Non-pigmented ciliary epithelial cell (primary cell): ENCODE results near the gene RDX.
A peak's percentile ranks its signal among the peaks of the same experiment; 100 is the strongest.
"Not testable (repeated sequence)": the region's sequence is repeated elsewhere in the genome, so short reads cannot be mapped to it uniquely, and the experiment has no call there.

Source experiments
- DNase-seq: peaks from one replicate; pipeline ENCODE4 v3.0.0-alpha.2; 2010; ENCODE audit warnings: low read depth

Gene RDX

DNA sequence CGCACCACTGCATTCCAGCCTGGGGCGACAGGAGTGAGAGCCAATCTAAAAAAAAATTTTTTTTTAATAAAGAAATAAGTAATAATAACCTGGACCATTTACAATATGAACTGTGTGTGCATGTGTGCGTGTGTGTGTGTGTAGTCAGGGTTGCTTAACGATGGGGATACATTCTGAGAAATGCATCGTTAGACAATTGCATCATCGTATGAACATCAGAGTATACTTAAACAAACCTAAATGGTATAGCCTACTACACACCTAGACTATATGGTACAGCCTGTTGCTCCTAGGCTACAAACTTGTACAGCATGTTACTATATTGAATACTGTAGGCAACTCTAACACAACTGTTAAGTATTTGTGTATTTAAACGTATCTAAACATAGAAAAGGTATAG lies 26.4 kb downstream of the RDX start:
- DNase-seq = no peak

DNA sequence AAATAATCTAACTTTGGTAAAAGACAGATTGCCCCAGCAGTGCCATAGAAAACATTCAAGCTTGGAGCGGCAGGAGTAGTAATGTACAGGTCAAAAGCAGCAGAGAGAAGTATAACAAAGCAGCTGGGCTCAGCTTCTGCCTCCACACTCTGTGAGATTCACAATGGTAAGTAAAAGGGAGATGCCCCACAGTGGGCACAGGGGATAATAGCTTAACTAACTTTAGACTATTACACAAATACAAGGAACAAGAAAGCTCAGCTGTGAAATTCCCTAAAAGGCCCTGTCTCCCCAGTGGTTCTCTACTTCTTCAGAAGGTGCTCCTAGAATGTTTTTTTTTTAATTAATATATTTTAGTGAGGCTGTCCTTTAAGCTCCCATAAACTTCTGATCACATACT lies 28.0 kb downstream of the RDX start:
- no peak for DNase-seq

DNA sequence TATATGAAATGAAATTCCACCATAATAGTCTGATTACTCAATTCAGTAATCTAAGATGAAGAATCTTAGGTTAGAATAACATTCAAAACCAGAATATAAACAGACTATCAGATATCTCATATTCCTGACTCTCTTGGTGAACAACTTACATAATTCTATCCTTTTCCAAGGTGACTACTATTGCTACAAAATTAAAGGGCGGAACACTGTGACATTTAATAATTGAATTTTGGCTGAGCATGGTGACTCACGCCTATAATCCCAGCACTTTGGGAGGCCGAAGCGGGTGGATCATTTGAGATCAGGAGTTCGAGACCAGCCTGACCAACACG lies 34.4 kb downstream of the RDX start:
- DNase-seq = no peak

DNA sequence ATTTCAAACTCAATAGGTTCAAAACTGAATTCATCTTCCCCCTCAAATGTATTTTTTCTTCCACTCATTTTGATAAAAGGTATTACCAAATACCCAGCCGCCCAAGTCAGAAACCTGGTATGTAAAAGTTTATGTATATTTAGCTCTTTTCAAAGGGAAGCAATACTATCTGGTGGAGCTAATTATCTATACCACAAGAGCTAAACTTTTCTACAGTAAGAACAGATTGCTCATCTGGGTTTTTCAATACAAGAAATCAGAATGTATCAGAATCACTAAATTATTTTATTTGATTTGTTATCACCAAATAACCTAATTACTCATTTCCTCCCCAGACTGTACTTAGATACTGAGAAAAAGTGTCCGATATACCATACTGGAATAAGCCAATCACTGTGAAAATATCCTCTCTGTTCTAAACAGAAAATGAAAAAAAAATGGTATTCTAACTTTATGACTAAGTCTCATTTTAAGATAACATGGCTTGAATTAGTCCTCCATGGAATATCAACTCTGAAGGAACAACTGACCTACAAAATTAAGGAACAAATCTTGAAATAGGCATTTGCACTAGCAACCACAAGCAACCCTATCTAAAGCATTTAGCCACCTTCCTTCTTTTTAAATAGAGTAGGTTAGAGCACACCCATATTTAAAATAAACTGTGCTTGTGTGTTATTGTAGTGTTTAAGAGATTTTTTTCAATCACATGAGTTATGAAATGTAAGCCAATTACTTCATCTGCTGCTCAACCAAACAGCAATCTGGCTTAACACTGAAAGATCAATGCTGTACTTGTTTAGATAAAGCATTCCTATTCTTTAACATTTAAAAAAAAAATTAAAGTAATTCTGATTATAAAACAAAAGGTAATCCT lies 35.0 kb downstream of the RDX start:
- DNase-seq = no peak

DNA sequence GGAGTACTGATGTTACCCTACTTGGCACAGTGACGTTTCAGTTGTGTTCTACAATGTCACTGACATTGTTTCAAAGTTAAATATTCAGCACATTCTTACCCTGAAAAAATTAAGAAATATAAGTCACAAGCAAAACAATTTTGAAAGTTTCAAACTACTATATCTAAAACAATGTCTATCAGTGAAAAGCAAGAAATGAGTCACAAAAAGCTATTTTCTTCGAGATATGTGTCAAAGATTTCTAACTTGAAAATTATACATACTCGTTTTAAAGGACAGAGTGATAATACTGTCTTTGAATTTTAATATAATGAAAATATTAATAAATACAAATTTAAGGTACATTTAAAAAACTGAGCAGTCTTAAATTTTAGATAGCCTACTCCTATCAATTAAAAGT lies 42.9 kb downstream of the RDX start:
- DNase-seq = no peak

DNA sequence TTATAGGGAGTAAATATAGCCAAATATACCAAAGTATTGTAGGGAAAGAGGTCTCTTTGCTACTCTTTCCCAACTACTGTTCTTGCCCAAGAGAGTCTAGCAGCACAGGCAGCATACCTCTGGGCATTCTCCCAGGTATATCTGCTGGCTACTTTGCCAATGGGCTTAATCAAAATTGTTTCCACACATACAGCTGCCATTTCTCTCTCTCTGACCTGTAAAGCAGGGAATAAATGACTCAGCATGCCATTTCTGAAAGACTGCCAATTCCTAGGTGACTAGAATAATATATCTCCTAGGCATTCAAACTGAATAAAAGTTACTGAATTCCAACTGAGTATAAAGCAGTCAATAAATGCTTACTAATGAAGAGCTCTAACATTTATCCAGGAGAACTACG lies 44.6 kb downstream of the RDX start:
- peak; percentile 35 for DNase-seq

DNA sequence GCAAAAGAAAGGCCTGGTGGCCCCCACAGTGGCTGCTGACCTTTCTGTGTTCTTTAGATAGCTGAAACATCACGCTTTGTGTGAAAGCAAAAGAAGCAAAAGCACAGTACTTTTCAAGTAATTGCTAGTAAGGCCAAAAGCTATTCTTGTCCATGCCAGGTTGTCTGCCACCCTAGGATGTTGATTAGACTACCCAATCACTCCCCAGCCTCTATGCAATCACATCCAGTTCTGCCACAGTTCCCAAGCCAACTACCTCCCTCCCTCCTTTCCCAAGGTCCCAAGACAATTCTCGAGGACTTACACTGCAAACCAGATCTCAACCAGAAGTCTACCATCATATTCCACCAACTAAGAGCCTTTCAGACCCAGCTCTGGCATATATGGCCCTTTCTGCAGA lies 46.2 kb downstream of the RDX start:
- no peak for DNase-seq

DNA sequence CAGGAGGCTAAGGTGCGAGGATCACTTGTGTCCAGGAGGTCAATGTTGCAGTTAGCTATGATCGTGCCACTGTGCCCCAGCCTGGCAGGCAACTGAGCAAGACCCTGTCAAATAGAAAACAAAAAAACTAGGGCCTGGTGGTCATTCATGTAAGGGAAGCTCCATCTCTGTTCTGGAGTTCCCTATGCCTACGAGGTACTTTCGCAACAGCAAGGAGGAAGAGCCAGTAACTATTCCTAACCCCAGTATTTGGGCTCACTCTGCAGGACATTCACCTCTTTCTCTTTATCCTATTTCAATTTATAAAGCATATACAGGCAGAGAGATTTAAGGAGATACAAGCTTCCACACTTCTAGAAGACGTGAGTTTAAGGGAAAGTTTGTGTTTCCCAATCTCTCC lies 46.6 kb downstream of the RDX start:
- no peak for DNase-seq

DNA sequence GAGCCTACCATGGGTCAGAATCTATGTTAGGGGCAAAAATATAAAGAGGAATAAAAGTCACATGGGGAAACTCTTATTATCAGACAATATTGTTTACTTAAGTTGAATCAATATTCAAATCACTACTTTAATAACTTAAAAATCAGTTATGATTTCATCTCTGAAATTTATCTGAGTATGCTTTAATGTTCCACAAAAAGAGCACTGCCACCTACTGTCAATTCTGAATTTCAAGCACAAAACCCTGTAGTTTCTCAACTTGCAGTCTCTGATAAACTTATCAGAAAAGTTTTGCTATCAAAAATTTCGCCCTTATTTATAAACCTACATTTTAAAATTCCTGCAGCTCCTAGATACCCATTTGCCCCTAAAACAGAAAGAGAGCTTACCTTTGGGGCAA lies 47.3 kb downstream of the RDX start:
- DNase-seq = no peak

DNA sequence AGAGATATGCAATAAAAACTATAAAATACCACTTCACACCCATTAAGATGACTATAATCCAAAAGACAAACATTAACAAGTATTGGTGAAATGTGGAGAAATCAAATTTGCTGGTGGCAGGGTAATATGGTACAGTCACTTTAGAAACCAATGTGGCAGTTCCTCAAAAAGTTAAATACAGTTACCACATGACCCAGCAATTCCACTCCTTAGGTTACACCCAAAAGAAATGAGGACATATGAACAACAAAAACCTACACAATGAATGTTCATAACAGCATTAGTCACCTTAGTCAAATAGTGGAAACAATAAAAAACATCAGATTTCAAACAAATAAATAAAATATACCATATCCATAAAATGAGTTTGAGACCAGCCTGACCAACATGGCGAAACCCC lies 52.6 kb downstream of the RDX start:
- no peak for DNase-seq

DNA sequence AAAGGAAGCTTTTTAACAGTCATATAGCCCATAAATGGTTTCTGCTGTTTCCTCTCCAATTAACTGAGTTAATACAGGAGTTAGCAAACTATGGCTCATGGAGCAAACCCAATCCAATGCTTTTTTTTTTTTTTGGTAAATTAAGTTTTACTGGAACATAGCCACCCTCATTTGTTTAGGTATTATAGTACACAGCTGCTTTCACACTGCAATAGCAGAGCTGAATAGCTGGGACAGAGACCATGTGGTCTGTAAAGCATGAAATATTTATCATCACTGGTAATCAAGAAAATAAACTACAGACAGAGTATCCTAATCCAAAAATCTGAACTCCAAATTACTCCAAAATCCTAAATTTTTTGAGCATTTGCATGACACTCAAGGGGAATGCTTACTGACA lies 53.7 kb downstream of the RDX start:
- DNase-seq = no peak

DNA sequence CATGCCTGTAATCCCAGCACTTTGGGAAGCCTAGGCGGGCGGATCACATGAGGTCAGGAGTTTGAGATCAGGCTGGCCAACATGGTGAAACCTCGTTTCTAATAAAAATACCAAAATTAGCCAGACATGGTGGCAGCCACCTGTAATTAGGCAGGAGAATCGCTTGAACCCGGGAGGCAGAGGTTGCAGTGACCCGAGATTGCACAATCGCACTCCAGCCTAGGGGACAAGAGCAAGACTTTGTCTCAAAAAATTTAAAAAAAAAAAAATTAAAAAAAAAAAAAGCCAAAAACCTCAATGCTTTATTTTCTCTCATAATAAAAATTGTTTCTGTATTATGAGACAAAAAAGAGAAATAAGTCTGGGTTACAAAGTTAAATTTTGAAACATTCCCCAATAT lies 54.2 kb downstream of the RDX start:
- no peak for DNase-seq

DNA sequence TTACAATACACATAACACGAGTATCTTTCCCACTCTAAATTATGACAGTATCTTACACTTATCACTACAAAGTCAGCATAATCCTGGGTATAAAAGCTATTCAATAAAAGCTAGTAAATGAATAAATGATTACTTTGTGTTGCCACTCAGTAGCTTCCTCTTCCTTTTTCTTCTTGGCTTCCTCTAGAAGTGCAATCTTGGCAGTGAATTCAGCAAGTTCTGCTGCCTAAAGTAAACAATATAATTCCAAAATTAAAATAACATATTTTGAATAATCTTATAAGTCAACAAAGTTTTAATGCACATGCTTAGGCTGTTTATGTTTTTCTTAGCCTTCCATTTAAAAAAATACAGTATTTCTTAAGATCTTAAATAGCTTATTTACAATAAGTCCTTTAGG lies 60.4 kb downstream of the RDX start:
- DNase-seq = no peak

DNA sequence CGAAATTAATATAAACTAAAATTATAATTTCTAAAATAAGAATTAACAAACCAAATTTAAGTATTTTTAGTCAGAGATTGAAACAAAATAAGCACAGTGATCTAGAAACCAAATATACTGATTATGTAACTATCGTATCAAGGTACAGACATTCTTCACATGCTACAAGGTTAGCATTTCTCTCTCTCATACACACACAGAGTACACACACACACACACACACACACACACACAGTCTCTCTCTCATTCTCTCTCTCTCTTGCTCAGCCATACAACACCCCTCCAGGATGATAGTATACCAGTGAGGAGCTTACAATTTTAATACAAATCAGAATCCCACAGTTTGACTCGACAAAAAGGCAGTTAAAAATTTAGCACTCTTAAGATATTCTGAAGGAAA lies 66.0 kb downstream of the RDX start:
- DNase-seq = no peak

DNA sequence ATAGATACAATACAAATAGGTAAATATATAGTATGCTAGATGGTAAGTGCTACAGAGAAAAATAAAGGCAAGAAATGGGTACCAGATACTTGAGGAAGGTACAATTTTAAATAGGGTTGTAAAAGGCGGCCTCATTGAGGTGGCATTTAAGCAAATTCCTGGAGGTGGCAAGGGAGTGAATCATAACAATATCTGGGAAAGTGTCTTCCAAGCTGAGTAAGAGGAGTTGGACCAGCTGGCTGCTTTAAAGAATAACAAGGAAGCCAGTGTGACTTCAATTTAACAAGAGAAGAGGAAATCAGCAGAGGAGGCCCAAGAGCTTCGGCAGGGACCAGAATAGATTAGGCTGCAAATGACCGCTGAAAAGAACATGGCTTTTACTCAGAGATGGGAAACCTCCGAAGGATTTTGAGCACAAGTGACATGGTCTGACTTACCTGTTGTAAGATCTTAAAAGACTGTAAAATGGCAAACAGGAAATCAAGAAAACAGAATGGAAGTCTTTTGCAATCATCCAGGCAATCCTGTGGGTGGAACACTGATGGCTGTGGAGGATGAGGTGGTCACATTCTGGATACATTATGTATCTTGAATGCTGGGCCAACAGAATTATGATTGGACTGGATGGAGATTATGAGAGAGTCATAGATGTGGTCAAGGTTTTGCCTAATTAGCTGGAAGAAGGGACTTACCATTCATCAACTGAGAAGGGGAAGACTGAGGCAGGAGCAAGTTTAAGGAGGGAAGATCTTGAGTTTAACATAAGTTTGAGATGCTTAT lies 77.2 kb downstream of the RDX start:
- no peak for DNase-seq

DNA sequence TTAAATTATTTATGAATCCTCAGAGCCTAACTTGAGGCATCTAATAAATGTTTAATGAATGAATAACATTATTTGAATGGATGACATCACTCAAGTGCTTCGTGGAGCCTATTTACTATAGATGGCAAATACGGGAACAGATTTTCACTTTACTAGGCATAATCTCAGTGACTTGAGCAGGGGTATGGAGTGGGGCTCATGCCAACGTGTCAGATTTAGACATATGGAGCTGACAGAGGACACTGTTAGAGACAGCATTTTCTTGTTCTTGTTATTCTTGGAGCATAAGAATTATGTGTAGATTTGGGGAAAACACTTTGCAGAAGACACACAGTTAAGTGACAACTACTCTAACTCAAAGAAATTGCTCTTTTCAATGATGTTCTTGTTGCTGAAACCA lies 78.5 kb downstream of the RDX start:
- no peak for DNase-seq

DNA sequence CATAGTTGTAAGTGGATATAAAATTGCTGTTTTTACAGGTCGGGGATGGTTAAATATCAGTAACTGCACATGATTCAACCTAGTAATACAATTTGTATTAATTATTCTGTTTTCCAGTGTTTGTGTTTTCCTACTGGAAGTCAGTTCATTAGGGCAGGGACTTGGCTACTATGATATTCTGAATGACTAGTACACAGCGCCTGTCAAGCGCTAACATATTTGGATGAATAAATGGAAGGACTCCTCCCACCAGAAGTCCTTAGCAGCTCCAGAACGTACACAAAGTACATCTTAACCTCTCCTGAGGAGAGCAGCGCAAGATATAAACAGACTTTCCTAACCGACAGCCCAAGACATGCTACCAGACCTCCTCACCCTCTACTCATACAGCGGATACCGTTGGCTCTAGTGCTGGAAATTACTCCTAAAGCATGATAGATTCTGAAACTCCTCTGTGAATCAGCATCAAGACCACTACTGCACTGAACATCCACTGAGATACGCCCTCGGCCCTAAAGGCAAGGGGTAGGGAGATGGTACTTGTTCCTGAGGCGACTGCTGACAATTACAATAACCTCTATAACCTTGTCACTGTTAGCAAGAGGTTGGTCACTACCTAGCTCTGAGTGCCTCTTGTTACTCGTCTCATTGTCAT lies 79.1 kb downstream of the RDX start:
- DNase-seq = no peak

DNA sequence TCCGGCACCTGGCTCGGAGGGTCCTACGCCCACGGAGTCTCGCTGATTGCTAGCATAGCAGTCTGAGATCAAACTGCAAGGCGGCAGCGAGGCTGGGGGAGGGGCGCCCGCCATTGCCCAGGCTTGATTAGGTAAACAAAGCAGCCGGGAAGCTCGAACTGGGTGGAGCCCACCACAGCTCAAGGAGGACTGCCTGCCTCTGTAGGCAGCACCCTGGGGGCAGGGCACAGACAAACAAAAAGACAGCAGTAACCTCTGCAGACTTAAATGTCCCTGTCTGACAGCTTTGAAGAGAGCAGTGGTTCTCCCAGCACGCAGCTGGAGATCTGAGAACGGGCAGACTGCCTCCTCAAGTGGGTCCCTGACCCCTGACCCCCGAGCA lies 87.1 kb downstream of the RDX start:
- DNase-seq = not testable (repeated sequence)

DNA sequence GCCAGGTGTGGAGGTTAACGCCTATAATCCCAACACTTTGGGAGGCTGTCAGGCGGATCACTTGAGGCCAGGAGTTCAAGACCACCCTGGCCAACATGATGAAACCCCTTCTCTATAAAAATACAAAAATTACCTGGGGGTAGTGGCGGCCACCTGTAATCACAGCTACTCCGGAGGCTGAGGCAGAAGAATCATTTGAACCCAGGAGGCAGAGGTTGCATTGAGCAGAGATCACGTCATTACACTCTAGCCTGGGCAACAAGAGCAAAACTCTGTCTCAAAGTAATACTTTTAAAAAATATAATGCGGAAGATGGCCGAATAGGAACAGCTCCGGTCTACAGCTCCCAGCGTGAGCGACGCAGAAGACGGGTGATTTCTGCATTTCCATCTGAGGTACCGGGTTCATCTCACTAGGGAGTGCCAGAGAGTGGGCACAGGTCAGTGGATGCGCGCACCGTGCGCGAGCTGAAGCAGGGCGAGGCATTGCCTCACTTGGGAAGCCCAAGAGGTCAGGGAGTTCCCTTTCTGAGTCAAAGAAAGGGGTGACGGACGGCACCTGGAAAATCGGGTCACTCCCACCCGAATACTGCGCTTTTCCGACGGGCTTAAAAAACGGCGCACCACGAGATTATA lies 87.6 kb downstream of the RDX start:
- not testable (repeated sequence) for DNase-seq

DNA sequence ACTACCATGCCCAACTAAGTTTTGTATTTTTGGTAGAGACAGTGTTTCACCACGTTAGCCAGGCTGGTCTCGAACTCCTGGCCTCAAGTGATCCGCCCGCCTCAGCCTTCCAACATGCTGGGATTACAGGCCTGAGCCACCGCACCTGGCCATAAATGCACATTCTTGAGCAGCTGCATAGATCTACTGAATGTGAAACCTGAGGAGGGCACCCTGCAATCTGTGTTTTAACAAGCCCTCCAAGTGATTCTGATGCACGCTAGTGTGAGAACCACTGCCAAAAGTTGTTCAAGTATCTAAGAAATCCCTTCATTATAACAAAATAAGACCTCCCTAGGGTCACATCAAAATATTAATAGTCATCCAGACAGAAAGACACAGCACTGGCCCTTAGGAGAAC lies 89.3 kb downstream of the RDX start:
- DNase-seq = no peak

DNA sequence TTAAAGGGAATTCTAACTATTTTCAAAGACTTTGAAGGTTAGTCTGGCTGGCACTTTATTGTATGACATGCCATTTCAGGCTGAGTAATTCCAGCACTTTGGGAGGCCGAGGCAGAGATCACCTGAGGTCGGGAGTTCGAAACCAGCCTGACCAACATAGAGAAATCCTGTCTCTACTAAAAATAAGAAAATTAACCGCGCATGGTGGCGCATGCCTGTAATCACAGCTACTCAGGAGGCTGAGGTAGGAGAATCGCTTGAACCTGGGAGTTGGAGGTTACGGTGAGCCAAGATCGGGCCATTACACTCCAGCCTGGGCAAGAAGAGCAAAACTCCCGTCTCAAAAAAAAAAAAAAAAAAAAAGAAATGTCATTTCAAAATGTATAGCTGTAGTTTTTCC lies 95.6 kb downstream of the RDX start:
- no peak for DNase-seq

DNA sequence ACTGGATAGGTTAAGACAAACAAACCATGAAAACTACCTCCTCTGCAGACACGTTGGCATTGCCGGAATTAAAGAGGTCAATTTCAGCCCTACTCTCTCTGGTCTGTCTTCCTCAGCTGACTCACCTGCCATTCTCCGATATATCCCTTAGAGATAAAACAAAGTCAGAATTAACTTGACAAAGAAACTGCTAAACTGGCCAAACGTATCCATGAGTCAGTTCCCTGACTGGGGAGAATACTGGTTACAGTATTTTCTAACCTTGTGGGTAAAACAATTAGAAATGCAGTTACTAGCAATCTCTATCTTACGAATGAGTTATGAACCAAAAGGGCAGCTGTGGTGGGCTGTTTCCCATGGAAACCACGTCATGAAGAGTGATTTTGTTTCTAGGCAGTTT lies 96.2 kb downstream of the RDX start:
- peak; percentile 54 for DNase-seq
